Skin epidermis (tissue), 12 donors: Measurements from ENCODE around the gene CPPED1.
A peak's percentile ranks its signal among the peaks of the same experiment; 100 is the strongest.
"Not testable (repeated sequence)": the region's sequence is repeated elsewhere in the genome, so short reads cannot be mapped to it uniquely, and the experiment has no call there.

Source experiments
- H3K27ac ChIP-seq, 21 experiments: fragments of 200-600 bp; sonication (generic) in 11 of 21; one replicate each; pipeline ENCODE4 v1.5.0; 2020; ENCODE audit warnings: mild to moderate bottlenecking in 3 of 21, inconsistent platforms in 2 of 21, moderate library complexity in 2 of 21
- H3K4me3 ChIP-seq, 7 experiments: fragments of 200-600 bp; sonication (generic) in 2 of 7; one replicate each; pipeline ENCODE4 v1.5.0; 2020; ENCODE audit warnings: inconsistent platforms in 2 of 7, mild to moderate bottlenecking in 2 of 7, moderate library complexity in 1 of 7

Gene CPPED1

DNA sequence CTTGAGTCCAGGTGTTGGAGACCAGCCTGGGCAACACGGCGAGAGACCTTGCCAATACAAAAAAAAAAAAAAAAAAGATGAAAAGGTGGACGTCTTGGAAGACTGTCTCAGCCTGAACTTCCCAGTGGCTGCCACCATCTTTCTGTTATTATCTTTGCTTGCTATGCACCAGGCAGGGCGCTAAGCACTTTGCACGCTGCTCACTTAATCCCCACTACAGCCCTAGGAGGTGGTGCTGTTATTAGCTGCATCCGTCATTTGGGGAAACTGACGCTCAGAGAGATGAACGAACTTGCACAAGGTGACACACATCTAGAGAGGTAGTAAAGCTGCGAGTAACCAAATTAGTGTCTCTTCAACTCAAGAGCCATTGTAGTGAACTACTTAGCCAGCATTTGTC, 708 bp upstream of the CPPED1 start:
- H3K4me3 ChIP-seq = peak overlapping the region in 2 of 7 experiments; percentile 48 to 66
- peak overlapping the region in 3 of 21 experiments; percentile 88 to 94 (median 90) for H3K27ac ChIP-seq

- H3K27ac ChIP-seq = peak overlapping the region in 14 of 21 experiments; percentile 5 to 94 (median 88)
Measured at GRCh38 chr16:12802661-12803060, 1.0 kb downstream of the CPPED1 start.

DNA sequence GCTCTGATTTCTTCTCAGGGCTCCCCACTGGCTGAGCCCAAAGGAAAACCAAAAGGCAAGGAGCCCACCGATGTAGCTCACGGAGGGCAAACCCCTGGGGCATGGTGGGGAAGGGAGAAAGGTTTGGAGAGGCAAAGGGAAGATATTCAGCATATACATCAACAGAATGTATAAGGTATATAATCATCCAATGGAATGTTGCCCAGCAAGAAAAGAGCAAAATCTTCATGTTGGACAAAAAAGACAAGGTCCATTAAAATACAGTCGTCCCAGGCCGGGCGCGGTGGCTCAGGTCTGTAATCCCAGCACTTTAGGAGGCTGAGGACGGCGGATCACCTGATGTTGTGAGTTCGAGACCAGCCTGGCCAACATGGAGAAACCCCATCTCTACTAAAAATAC, 1.6 kb downstream of the CPPED1 start:
- peak overlapping the region in 2 of 7 experiments; percentile 46 to 48 for H3K4me3 ChIP-seq
- H3K27ac ChIP-seq = peak overlapping the region in 15 of 21 experiments; percentile 5 to 94 (median 67)

More at GRCh38 chr16:12802661-12803060, 1.0 kb downstream of the CPPED1 start:
- peak overlapping the region; percentile 46 to 74 (median 54) for H3K4me3 ChIP-seq

GRCh38 chr16:12801511-12802042, 2.1 kb downstream of the CPPED1 start:
- Histone ChIP-seq H3K27ac (peak overlapping the region in 12 of 21 experiments; percentile 18 to 94 (median 65)), H3K4me3 (peak overlapping the region in 1 of 7 experiments; percentile 48)

- no peak overlapping the region for H3K4me3 ChIP-seq
- H3K27ac ChIP-seq = peak overlapping the region in 8 of 21 experiments; percentile 11 to 94 (median 32)
Measured at GRCh38 chr16:12800817-12801216, 2.9 kb downstream of the CPPED1 start.

DNA sequence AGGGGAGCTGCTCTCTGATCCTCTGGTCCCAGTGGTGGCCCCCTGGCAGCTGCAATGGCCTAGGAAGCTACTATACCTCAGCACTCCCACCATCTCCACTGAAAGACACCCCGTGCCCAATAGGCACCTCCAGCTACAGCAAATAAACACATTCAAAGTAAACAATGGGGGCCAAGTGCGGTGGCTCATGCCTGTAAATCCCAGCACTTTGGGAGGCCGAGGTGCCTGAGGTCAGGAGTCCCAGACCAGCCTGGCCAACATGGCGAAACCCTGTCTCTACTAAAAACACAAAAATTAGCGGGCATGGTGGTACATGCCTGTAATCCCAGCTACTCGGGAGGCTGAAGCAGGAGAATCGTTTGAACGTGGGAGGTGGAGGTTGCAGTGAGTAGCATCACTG, 3.7 kb downstream of the CPPED1 start:
- not testable (repeated sequence) for H3K27ac ChIP-seq, H3K4me3 ChIP-seq

DNA sequence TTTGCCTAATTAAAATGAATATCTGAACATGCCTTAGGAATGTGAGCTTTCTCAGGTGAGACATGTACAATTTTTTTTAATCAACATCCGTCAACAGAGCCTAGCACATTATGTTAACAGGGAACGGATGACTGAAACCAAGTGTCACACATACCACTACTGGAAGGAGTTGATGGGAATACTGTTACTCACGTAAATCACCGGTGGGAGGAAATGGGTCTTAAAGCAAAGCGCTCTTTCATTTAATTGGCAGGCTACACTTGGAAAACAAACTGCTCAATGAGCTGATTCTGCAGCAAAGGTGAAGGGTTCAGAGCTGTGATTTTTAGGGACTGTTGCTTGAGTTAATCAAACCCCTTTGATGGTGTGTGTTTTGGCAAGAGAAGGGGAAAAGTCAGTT, 4.8 kb downstream of the CPPED1 start:
- Histone ChIP-seq H3K4me3 (no peak overlapping the region), H3K27ac (no peak overlapping the region)

GRCh38 chr16:12798171-12798570, 5.5 kb downstream of the CPPED1 start:
- H3K27ac ChIP-seq = no peak overlapping the region
- no peak overlapping the region for H3K4me3 ChIP-seq

- Histone ChIP-seq H3K27ac (no peak overlapping the region), H3K4me3 (no peak overlapping the region)
Measured at GRCh38 chr16:12796498-12796897, 7.2 kb downstream of the CPPED1 start.

- H3K4me3 ChIP-seq = no peak overlapping the region
- peak overlapping the region in 1 of 21 experiments; percentile 26 for H3K27ac ChIP-seq
Measured at GRCh38 chr16:12794486-12795387, 8.9 kb downstream of the CPPED1 start.

DNA sequence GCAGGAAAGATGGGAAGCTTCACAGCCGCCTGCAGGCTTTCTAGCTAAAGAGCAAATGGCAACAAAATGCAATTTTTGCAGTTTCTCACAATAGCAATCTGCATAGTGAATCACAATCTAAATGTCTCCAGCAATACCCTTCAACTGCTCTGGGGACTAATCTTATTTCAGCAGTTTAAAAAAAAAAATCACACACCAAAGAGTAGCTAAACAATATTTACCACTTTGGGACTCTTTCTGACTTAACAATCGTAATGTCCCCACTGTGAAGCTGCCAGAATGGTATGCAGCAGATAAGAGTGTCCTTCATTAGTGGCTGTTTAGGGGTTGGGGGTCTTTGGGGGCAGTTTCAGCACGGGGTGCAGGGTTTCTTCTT, 9.8 kb downstream of the CPPED1 start:
- no peak overlapping the region for H3K27ac ChIP-seq
- no peak overlapping the region for H3K4me3 ChIP-seq

DNA sequence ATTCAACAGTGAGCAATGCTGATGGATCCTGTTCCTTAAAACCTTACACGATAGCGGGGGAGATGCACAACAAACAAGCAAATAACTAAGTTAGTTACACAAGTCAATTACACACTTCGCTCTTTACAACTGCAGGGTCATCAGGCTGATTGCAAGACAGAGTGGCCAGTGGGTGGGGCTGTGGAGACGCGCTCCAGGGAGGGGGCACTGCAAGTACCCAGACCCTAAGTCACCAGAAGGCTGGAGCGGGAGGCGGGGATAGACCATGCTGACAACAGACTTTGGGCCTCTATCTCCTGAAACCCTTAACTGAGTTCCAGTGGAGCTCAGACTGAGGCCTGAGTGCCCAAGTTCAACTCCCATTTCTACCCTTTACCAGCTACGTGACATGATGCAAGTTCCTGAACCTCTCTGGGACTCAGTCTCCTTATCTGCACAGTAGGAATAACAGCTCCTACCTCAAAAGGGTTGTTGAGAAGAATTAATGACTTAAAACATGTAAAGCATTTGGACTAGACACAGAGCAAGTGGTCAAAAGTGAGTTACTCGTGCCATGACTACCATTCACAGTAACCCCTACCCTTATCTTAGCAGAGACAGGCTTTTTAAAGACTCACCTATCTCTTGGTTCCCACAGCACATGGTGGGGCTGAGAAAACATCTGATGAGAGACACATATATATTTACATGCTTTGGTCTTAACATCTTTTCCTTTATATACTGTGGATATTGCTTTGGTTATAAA, 10.4 kb downstream of the CPPED1 start:
- no peak overlapping the region for H3K27ac ChIP-seq
- H3K4me3 ChIP-seq = no peak overlapping the region

GRCh38 chr16:12792528-12792927, 11.2 kb downstream of the CPPED1 start:
- H3K27ac ChIP-seq, H3K4me3 ChIP-seq: not testable (repeated sequence)

GRCh38 chr16:12791340-12791739, 12.3 kb downstream of the CPPED1 start:
- Histone ChIP-seq H3K27ac (no peak overlapping the region), H3K4me3 (no peak overlapping the region)

DNA sequence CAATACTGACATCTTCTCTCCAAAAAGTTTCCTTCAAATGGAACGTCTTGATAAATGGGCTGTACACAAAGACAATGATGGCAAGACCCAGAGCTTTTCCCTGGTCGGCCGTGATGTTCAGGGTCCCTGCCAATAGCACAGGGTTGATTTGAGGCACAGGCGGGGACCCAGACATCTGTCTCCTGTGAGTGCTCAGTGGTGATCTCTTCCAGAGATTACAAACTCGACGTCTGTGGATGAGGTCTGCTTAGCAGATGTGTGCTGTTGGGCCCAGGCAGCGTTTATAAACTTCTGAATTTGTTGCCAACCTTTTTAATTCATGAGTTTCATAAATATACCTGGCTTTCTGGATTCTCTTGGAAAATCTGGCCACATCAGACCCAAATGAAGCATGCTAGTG, 14.9 kb downstream of the CPPED1 start:
- no peak overlapping the region for H3K4me3 ChIP-seq
- H3K27ac ChIP-seq = no peak overlapping the region

- Histone ChIP-seq H3K4me3 (no peak overlapping the region), H3K27ac (no peak overlapping the region)
Measured at GRCh38 chr16:12786081-12786480, 17.6 kb downstream of the CPPED1 start.

- no peak overlapping the region for H3K27ac ChIP-seq
- H3K4me3 ChIP-seq = no peak overlapping the region
Measured at GRCh38 chr16:12784076-12784475, 19.6 kb downstream of the CPPED1 start.

GRCh38 chr16:12781777-12782176, 21.9 kb downstream of the CPPED1 start:
- Histone ChIP-seq H3K27ac (peak overlapping the region in 1 of 21 experiments; percentile 46), H3K4me3 (no peak overlapping the region)

DNA sequence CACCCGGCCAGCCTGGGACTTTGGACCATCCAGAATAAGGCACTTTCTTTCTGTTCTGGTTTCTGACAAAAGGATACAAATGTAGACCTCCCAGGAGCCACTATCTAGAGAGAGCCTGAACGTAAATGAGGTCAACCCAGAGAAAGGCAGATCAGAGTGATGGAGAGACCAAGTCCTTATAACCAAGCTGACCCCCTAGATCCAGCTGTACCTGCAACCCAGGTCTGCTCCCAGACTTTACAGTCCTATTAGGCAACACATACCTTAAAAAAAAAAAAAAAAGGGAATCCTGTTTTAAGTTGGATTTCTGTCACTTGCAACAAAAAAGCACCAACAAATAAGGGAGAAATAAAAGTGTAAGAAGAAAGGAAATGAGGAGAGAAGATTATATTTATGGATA, 23.2 kb downstream of the CPPED1 start:
- Histone ChIP-seq H3K4me3 (no peak overlapping the region), H3K27ac (no peak overlapping the region)

GRCh38 chr16:12778726-12779125, 25.0 kb downstream of the CPPED1 start:
- Histone ChIP-seq H3K4me3 (no peak overlapping the region), H3K27ac (no peak overlapping the region)
